Measurements from ENCODE around the gene MORN1. TPM values are rescaled to one million over a fixed set of nuclear protein-coding genes. Genes with fewer than 3 reads are reported as not detected.

The MORN1 gene
- total RNA-seq, 4 donors from 2014 or later, result 7.0 to 9.8 (median 8.0) TPM

DNA sequence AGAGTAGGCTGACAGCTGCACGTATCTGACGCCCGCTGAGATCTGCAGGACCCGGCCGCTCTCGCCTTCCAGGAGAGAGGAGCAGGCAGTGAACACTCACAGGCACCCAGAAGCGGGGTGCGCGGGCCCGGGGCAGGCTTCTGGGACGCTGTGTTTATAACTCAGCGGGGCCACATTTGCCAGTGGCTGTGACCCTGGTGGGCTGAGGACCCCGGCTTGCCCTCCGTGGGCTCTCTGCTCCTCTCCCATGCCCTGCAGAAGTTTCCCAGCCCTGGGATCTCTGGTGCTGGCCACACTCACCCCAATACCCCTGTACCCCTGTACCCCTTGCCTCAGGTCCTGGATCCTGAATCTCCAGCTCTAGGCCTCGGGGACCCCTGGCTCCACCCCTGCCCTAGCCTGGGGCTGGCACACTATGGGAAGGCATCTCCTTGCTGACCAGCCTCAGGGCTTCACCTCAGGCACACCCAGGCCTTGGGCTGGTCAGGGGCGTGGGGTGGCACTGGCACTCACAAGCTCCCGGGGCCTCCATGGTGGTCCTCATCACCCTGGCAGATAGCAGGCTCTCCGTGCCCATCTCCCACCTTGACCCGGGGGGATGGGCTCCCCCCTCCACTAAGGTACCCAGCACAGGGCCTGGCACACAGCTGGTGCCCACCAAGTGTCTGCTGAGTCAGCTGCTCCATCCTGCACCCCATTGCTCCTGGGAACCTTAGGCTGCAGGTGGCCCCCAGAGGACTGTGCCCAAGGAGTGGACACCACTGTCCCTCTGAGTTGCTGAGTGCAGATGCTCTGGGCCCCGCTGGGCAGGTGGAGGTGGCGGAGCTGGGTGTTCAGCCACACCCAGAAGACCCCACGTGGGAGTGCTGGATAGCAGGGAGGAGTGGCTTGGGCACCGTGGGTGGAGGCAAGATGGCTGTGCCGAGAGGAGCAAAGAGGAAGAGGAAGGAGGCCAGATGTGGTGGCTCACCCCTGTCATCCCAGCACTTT lies 32.4 kb downstream of the MORN1 start:
- H3K9me3 ChIP-seq, result no peaks in the 10 kb centered on the region
- WGBS, result 85% methylated on average over 20 of the region's 24 CpGs

DNA sequence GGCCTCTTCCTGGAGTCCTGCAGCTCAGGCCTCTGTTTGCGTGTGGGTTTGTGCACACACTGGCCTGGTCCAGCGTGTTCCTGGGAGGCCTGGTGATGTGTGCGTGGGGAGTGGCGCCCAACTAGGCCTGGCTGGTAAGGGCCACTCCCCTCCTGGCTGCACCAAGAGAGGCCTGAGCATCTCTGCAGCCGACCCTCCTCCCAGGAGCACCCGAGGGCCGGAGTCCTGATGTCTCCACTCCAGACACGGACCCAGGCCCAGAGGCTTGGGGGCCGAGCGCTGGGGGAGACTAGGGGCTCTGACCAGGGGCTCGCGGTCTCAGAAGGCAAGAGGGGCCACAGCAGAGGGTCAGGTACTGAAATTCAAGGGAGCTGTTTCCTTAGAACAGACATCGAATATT lies 33.3 kb downstream of the MORN1 start:
- Histone ChIP-seq H3K4me3 (no peak overlapping the region), H3K27me3 (no peaks in the 10 kb centered on the region), H3K36me3 (peaks cover 0 to 7% (median 0%) of the 10 kb centered on the region in 4 donors), H3K4me1 (peaks cover 0 to 53% (median 47%) of the 10 kb centered on the region in 4 donors), H3K27ac (replicated peaks in 1 of 4) (peak overlapping the region in 1 of 4 donors; percentile 82), H3K9me3 (no peaks in the 10 kb centered on the region)
- intact Hi-C loops (cut with DNase I), result no loop called here
- no peak for DNase-seq (ENCODE audit: extremely low spot score)
- 92% methylated on average over 7 of the region's 13 CpGs for WGBS
- TF ChIP-seq POLR2AphosphoS5 (IDR thresholded peaks at IDR 0.05) (no peak), CTCF (IDR thresholded peaks at IDR 0.05) (no peak), POLR2A (IDR thresholded peaks at IDR 0.05; ENCODE audit: low read depth) (no peak), EP300 (IDR thresholded peaks at IDR 0.05) (no peak)

More for the DNA sequence above, 32.4 kb downstream of the MORN1 start:
- no peak overlapping the region for H3K4me3 ChIP-seq
- DNase-seq (ENCODE audit: extremely low spot score), result no peak
- intact Hi-C loops (cut with DNase I), result no loop called here
- peaks cover 0 to 7% (median 0%) of the 10 kb centered on the region in 4 donors for H3K36me3 ChIP-seq
- peak overlapping the region in 2 of 4 donors; percentile 81 to 82 for H3K27ac ChIP-seq (replicated peaks in 1 of 4)
- H3K27me3 ChIP-seq, result no peaks in the 10 kb centered on the region
- peaks cover 0 to 46% (median 40%) of the 10 kb centered on the region in 4 donors for H3K4me1 ChIP-seq
- TF ChIP-seq CTCF (IDR thresholded peaks at IDR 0.05) (no peak), POLR2AphosphoS5 (IDR thresholded peaks at IDR 0.05) (no peak), EP300 (IDR thresholded peaks at IDR 0.05) (no peak), POLR2A (IDR thresholded peaks at IDR 0.05; ENCODE audit: low read depth) (no peak)

GRCh38 chr1:2356911-2357845 lies 34.2 kb downstream of the MORN1 start:
- intact Hi-C loops (cut with DNase I), result no loop called here
- WGBS, result 95% methylated on average over 25 of the region's 37 CpGs

More at GRCh38 chr1:2356911-2357845, 34.2 kb downstream of the MORN1 start:
- H3K9me3 ChIP-seq, result no peaks in the 10 kb centered on the region
- no peak for DNase-seq (ENCODE audit: extremely low spot score)
- no peaks in the 10 kb centered on the region for H3K27me3 ChIP-seq
- H3K4me1 ChIP-seq, result peaks cover 3 to 55% (median 51%) of the 10 kb centered on the region in 4 donors
- peaks cover 0 to 7% (median 0%) of the 10 kb centered on the region in 4 donors for H3K36me3 ChIP-seq
- no peak overlapping the region for H3K4me3 ChIP-seq
- H3K27ac ChIP-seq (replicated peaks in 1 of 4), result no peak overlapping the region
- TF ChIP-seq CTCF (IDR thresholded peaks at IDR 0.05) (no peak), POLR2AphosphoS5 (IDR thresholded peaks at IDR 0.05) (no peak), POLR2A (IDR thresholded peaks at IDR 0.05; ENCODE audit: low read depth) (no peak), EP300 (IDR thresholded peaks at IDR 0.05) (no peak)

Measured in esophagus muscularis mucosa (tissue), 4 donors.